ENCODE data around the gene TIE1.

The TIE1 gene

DNA sequence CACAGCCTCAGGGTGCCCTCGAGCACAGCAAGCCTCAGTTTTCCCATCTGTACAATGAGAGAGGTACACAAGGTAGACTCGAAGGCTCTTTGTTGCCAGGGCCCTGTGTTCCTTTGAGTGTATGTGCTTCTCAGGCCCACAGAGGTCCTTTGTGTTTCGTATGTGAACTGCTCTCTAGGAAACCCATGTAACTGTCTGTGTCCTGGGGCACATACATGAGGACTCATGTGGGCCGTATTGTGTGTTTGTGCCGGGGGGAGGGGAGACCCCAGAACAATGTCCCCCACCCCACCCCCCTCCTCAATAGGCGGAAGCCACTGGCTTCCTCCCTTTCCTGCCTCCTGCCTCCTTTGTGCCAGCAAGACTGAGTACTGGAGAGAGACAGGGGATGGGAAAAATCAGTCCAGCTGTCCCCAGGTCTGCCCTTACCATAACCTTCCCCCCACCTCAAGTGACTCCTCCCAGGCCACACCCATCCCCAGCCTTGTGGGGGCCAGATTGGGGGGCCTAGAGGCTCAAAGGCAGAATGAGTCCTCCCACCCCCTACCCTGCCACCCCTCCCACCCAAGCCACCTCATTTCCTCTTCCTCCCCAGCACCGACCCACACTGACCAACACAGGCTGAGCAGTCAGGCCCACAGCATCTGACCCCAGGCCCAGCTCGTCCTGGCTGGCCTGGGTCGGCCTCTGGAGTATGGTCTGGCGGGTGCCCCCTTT is at the start of gene TIE1:
Gene TIE1 (plus strand): TSS at position 605 of the 717 bp plus-strand sequence. CDS start 90 bp downstream, at position 695.
- DNase-seq = no peak

DNA sequence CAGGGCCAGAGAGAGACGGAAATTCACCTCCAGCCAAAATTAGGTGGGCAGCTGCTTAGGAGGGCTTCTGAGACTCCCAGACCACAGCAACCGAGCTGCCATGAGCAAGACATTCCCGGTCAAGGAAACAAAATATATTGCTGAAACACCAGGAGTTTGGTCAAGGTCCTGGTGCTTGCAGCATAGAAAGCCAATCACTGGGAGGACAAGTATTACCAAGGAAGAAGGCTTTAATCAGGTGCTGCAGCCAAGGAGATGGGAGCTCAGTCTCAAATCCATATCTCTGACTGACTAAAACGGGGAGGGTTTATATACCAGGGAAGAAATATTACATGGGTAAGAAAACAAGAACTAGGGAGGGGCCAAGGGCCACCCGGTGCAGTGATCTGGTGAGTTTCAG is 49.8 kb upstream of the TIE1 start:
- DNase-seq = no peak

DNA sequence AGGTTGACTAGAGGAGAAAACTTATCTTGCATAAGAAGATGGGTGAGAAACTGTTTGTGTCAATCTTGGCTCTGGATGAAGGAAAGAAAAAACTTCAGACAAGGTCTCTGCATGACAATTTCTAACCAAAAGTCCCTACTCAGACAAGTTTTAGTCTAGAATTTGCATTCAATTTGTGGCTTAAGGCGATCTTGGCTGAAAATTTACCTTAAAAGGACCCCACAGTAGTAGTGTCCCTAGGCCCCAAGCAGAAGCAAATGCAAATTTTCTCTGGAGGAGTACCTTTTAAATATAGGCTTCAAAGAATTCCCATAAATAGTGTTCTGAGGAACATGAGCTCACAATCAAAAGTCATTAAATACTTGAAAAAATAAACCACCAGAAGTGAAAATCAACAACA is 48.6 kb upstream of the TIE1 start:
- DNase-seq = no peak

DNA sequence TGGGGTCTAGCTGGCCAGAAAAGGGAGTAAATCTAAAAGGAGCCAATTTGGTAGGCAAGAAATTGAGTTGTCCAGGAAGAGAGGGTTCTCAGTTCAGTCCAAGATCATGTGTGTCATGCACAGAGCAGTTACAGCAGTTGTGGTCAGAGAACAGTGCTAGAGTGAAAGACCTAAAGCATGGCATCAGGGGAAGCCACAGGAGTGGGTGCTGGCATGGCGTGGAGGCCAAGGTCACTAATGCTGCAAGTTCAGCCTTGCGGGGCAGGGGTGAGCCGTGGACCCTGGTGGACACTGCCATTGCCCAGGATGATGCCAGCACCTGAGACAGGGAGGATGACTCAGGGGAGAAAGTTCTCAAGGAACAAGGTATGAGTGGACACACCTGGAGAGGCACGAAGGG is 47.6 kb upstream of the TIE1 start:
- no peak for DNase-seq

DNA sequence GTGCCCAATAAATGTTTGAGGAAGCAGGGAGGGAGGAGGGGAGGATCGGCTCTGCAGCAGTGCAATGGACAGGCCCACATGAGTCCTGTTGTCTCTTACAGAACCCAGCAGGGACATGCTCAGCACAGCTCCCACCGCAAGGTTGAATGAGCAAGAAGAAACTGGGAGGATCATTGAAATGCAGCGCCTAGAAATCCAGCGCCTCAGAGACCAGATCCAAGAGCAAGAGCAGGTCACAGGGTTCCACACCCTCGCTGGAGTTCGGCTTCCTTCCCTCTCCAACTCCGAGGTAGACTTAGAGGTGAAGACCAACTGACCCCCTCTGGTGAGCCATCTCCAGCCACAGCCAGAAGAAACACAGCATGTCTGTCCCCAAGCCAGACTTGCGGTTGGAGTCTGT is 46.9 kb upstream of the TIE1 start:
- no peak for DNase-seq

DNA sequence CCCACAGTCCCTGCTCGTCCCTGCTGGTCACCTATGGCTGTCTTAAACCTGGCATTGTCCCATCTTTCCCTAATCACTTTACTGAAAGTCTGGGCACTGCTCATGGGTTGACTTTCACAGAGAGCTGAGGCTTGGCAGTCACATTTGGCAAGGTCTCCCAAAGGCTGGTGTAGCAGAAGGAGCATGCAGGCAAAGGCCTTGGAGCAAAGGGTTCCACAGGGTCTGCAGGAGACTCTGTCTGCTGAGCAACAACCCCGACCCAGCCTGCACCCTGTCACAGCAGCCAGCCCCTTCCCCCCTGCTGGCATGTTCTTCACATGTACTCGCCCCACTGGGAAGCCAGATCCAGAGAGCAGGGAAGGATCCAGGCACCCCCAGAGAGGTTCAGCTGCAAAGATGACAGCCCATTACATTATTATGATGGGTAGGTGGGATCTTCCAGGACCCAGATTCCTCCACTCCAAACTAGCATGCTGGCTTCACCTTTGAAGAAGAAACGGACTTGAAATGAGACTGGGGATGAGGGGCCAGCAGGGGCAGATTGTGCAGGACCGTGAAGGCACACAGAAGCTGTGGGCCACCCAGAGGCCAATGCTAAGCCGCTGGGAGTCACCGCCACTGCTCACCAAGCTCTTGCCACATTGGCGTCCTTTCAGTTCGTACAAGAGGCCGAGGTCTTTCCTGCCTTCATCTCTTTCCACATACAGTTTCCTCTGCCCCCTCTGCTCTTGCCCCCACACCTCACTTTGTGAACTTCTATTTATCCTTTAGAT is 45.2 kb upstream of the TIE1 start:
- DNase-seq = no peak

DNA sequence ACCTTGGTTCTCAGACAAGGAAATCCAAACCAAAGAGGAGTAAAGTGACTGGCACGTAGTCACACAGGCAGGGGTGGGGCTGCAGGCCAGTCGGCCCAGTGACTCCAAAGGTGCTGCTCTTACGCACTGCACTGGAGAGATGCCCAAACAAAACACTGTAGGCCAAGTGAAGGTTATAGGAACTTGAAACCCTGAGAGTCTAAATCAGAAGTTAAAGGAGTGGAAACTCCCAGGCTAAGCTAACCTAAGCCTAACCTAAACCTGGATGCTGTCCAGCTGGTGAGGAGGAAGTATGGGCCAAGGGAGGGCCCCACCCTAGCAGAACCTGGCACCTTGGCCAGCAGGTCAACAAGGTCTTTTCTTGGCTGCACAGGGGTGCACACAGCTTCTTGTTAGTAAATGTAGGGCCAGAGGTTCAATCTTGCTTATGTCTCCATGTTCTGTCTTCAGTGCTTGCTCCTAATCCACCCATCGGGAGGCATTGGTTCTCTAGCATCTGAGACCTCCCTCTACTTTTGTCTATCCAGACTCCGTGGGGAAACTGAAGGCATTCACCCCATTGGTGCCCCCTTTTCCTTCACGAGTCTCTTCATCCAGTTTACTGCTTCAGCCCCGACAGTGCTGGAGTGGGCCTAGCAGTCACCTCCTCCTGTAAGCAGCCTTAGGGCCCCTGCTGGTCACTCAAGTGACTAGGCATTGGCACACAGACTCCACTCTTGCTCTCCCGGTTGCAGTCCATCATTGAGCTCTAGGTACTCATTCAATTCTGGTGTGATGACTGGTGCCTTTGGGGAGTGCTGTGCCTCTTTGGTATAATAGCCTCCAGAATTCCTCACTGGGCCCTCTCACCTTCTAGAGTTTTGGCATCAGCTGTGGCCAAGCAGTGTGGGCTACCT is 43.9 kb upstream of the TIE1 start:
- DNase-seq = no peak

DNA sequence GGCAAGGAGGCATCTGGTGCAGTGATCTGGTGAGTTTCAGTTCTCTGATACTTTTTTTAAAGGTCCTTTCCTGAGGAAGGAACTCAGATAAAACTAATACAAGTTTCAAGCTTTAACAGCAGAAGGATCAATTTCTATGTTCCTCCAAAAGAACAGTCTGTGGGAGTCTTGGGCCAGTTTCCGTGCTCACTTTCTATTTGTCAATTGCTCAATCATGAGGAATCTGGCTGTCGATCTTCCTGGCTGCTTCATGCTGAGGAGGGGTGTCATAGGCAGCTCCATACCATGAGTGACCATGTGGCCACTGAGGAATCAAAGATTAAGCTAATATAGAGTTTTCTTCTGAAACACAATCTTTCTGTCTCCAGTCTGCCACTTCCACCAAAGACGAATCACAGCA is 42.4 kb upstream of the TIE1 start:
- no peak for DNase-seq

DNA sequence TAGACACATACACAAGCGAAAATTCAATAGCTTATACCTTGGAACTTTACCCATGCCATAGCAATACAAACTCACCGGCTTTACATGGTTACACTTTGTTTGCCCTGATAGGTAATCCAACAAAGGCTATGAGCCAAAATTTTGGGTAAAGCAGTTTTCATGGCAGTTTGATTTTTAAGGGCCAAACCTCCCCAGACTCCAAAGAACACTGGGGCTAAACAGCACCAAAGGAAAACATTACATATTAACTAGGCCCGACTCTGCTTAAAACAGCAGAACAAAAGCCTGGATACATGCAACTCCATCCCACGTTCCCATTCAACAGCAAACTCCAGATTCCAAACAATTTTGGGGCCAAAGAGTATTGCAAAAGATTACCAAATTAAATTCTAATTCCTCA is 35.4 kb upstream of the TIE1 start:
- no peak for DNase-seq

DNA sequence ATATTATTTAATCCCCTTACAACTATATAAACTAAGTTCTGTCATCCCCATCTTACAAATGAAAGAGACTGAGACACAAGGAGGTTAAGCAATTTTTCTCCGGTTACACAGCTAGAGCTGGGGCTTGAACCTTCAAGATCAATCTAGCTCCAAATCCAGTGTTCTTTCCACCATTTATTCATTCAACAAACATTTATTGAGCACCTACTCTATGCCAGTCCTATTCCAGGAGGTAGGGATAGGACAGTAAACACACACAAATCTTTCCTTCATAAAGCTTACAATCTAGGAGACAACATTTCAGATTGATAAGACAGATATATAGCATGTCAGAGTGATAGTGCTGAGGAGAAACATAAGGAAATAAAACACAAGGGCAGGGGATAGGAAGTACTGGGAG is 33.9 kb upstream of the TIE1 start:
- DNase-seq = no peak

DNA sequence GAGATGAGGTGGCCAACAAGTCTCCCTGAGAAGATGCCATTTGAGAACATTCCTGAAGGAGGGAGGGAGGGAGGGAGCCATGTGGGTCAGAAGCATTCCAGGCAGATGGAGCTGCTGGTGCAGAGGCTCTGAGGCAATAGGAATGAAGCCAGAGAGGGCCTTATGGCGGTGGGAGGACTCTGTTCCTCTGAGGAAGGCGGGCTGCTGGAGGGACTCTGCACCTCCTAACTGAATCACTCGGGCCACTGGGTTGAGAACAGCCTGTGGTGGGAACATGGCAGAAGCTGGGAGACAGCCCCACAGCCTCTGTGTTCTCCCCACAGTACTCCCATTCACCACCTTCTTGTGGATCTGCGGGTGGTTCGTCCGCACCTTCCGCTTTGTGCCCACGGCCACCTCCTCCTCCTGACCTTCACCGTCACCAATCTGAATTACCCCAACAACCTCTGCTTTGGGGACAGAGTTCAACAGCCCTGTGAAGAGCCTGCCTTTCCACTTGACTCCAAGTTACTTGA is 33.4 kb upstream of the TIE1 start:
- DNase-seq = no peak

DNA sequence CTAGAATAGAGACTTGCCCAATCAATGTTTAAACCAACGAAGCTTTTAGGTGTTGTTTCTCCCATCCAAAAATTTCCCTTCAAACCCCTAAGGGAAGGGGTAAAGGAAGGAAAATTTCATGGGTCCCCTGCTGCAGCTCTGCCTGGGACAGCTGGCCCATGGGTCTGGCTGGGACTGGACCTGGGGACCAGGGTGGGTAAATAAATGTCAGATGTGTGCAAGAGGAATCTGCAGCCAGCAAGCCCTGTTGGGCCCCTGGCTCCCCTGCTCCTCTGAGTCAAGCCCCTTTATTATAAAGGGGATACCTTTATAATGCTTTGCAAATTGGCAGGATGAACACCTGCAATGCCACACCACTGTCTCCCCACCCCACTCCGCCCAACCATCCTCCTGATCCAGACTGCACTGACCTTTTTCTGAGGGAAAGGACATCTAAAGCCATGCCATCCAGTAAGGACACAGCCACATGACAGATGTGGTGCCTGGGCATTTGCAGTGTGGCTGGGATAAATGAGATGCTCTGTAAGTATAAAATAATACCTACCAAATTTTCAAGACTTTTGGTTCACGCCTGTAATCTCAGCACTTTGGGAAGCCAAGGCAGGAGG is 32.9 kb upstream of the TIE1 start:
- DNase-seq = no peak

DNA sequence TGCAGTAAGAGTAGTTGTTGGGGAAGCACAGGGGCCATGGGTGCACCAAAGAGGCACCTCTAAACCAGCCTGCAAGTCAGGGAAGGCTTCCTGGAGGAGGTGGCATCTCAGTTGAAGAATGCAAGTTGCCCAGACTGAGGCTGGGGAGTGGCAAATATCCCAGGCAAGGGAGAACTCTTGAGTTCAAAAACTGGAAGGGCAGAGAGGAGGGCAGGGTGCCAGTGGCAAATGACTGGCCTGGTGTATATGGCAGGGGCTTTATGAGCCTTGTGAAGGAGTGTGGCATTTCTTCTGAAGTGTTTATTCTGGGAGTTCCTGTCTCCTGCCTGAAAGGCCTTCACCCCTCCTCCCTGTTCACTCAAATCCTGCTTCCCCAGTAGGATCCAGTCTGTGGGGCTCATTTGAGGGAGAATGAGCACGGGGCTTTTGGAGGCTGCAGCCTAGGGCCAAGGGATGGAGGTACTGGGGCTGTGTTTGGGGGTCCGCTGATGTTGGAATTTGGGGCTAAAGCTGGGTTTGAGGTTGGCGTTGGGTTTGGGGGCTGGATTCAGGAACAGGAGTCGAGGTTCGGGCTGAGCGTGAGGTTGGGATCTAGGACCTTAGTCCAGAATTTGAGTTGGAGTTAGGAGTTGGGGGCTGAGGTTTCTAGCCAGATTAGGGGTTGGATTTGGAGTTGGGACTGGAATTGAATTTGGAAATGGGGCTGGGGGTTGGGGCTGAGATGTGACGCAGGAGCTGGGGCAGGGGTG is 31.0 kb upstream of the TIE1 start, which contains the start of gene TMEM125:
Gene TMEM125 (plus strand): TSS at position 357 of the 749 bp plus-strand sequence. CDS start 2,740 bp downstream, outside the sequence.
- no peak for DNase-seq

DNA sequence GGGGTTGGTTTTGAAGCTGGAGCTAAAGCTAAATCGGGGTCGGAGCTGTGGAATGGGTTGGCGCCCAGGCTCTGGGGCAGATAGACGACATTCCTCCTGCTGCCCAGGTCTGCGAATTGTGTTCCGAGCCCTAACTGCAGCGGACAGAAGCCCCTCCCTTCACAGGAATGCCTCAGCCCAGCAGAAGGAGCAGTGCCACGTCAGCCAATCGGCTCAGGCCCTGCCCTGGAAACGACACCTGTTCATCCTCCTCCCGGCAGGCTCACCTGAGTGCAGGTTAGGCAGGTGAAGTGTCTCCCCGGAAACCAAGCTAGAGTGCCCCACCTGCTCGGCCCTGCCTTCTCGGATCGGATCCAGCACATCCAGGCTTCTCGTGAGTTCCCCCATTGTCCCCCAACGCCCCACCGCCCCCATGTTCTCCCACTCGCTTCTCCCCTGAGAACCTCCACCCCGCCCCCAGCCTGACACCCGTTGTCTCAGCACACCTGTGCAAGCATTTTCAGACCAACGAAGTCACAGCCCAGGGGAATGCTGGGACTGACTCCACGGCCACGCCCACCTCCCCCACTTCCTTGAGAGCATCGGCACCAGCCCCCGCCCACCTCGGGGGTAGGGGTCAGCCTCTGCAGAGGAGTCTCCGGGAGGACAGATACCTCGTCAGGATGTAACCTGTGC is 30.2 kb upstream of the TIE1 start:
- DNase-seq = peak; percentile 55

DNA sequence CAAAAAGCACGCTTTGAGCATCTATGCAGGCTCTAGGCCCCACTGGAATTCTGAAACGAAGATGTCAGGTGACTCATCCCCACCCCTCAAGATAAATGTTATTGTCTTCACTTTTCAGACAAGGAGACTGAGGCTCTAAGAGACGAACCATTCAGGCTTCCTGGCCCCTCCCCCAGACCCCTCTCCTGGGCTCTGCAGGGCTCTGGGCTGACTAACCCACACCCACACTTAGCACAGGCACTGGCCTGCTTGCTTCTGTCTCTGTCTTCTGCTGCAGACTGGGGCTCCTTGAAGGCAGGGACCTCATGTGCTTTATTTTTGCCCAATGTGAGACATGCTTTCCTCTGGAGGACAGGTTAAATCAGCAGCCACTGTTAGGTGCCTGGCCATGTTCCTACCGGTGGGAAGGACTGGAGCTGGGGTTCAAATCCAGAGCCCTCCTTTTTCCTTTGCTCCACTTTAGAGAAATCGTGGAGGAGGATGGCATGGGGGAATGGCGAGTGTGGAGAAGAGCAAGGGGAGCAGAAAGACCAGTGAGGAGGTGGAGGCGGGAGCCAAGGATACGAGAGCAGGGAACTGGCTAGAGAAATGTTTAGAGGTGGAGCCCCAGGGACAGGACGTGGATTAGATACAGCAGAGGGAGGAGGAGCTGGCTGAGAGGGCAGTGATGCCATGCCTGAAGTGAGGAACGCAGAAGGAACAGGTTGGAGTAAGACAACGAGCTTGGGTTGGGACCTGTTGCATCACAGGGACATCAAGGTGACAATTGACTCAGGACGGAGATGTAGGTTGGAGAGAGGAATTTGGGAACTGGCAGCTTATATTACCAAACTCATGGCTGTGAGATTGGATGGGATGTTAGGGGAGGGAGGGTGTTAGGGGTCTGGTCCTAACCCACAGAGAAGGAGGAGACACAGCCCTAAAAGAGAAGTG is 29.3 kb upstream of the TIE1 start:
- no peak for DNase-seq

DNA sequence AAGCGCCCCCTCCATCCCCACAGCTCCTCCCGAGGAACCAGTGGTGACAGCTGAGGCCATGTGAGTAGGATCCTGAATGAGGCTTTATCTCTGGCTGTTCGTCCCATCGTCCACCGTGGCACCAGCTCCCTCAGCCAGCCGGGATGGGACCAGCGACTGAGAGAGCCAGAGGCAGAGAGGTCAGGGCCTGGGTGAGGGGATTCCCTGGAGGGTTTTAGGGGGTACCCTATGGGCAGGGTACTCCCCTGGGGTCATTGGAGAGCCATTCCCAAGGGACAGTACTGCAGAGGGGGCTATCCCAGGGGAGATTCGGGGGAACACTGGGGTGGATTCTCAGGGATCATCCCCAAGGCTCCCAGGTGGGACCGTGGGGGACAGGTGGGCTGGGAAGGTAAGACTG is 28.6 kb upstream of the TIE1 start:
- DNase-seq = no peak

DNA sequence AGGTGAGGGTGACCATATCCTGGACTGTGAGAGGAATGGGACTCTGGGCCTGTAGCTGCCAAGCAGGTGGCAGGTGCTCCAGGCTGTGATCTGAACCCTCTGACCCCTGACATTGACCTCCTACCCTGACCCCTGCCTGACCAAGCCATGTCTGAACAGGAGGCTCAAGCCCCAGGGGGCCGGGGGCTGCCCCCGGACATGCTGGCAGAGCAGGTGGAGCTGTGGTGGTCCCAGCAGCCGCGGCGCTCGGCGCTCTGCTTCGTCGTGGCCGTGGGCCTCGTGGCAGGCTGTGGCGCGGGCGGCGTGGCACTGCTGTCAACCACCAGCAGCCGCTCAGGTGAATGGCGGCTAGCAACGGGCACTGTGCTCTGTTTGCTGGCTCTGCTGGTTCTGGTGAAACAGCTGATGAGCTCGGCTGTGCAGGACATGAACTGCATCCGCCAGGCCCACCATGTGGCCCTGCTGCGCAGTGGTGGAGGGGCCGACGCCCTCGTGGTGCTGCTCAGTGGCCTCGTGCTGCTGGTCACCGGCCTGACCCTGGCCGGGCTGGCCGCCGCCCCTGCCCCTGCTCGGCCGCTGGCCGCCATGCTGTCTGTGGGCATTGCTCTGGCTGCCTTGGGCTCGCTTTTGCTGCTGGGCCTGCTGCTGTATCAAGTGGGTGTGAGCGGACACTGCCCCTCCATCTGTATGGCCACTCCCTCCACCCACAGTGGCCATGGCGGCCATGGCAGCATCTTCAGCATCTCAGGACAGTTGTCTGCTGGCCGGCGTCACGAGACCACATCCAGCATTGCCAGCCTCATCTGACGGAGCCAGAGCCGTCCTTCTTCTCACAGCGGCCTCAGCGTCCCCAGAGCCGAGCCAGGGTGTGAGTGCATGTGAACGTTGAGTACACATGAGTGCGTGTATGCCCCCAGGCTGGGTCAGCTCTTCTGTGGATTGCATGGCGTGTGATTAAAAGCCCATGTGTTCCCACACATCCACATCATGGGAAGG is 27.9 kb upstream of the TIE1 start:
- DNase-seq = no peak

DNA sequence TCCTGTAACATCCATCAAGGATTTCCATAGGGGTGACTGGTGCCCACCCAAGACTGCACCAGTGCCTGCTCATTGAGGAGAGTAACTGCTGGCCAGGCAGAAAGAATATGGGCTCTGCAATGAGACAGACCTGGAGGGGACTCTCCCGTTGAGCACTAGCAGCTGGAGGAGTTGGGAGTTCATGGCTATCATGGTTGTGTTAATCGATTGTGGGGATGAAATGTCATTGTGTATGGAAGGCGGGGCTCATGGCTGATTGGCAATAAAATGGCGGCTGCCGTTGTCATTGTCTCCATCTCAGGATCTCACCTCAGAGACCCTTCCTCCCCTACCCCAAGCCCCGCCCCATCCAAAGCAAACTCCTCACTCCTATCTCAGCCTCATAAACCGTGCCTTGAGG is 27.1 kb upstream of the TIE1 start:
- no peak for DNase-seq

Measured in NCI-H2171 (cell line).